HepG2 (cell line): Measurements from ENCODE around the gene KXD1. TPM values are rescaled to one million over a fixed set of nuclear protein-coding genes. Genes with fewer than 3 reads are reported as not detected.

Source experiments
- ATF7-NPFF ChIP-seq: sonication (generic); formaldehyde crosslinking; IDR thresholded peaks from 2 replicates; pipeline ENCODE4 v1.8.1; 2023; ENCODE audit warnings: mild to moderate bottlenecking, low read depth, missing genetic modification reagents, moderate library complexity
- ELF3 ChIP-seq: IDR thresholded peaks from 2 replicates; pipeline ENCODE4 v1.6.1; 2016; ENCODE audit warnings: missing genetic modification reagents, missing compliant biosample characterization
- FOXP4 ChIP-seq: sonication (generic); formaldehyde crosslinking; IDR thresholded peaks from 2 replicates; pipeline ENCODE4 v1.4.0; 2020; ENCODE audit warnings: missing genetic modification reagents
- IRF2 ChIP-seq: IDR thresholded peaks from 2 replicates; pipeline ENCODE4 v1.6.1; 2018; ENCODE audit warnings: missing genetic modification reagents, missing compliant biosample characterization
- KDM3A ChIP-seq: IDR thresholded peaks from 2 replicates; pipeline ENCODE4 v1.6.1; 2018; ENCODE audit warnings: low read depth, missing compliant biosample characterization
- POLR2AphosphoS5 ChIP-seq: IDR thresholded peaks from 2 replicates; pipeline ENCODE4 v1.6.1; 2012; ENCODE audit warnings: low read depth, low read length
- SNAPC2 ChIP-seq: sonication (generic); formaldehyde crosslinking; IDR thresholded peaks from 2 replicates; pipeline ENCODE4 v1.8.1; 2022; ENCODE audit warnings: mild to moderate bottlenecking, missing genetic modification reagents
- SOX13 ChIP-seq, 3 experiments: fragments of 450-650 bp in 1 of 3; sonication (generic) in 1 of 3; formaldehyde crosslinking in 1 of 3; IDR thresholded peaks in 2 of 3; conservative IDR thresholded peaks in 1 of 3; 2 replicates each; pipeline versions ENCODE4 v1.5.0 to v1.6.1; 2016 to 2020; ENCODE audit warnings: antibody characterized with exemption in 1 of 3, mild to moderate bottlenecking in 1 of 3, missing compliant biosample characterization in 1 of 3, missing genetic modification reagents in 1 of 3, moderate library complexity in 1 of 3
- TARDBP ChIP-seq: sonication (generic); formaldehyde crosslinking; IDR thresholded peaks from 2 replicates; pipeline ENCODE4 v1.8.0; 2022; ENCODE audit warnings: mild to moderate bottlenecking, missing genetic modification reagents
- TBL1XR1 ChIP-seq: fragments of 150-350 bp; IDR thresholded peaks from 2 replicates; pipeline ENCODE4 v1.6.1; 2014; ENCODE audit warnings: borderline replicate concordance, low read length; ENCODE audit not compliant: partially characterized antibody
- THRA ChIP-seq: sonication (generic); formaldehyde crosslinking; IDR thresholded peaks from 2 replicates; pipeline ENCODE4 v1.4.0; 2020; ENCODE audit warnings: missing genetic modification reagents, borderline replicate concordance
- XBP1 ChIP-seq: sonication (generic); formaldehyde crosslinking; IDR thresholded peaks from 2 replicates; pipeline ENCODE4 v1.5.0; 2020; ENCODE audit warnings: missing genetic modification reagents
- ZFP91 ChIP-seq: sonication (generic); formaldehyde crosslinking; IDR thresholded peaks from 2 replicates; pipeline ENCODE4 v1.9.0; 2022; ENCODE audit warnings: missing genetic modification reagents, mild to moderate bottlenecking, borderline replicate concordance
- ZNF276 ChIP-seq: sonication (generic); formaldehyde crosslinking; IDR thresholded peaks from 2 replicates; pipeline ENCODE4 v1.4.0; 2020; ENCODE audit warnings: mild to moderate bottlenecking, low read depth, missing genetic modification reagents
- ZNF296 ChIP-seq: sonication (generic); formaldehyde crosslinking; conservative IDR thresholded peaks from 2 replicates; pipeline ENCODE4 v1.5.0; 2020; ENCODE audit warnings: mild to moderate bottlenecking, missing genetic modification reagents
- ZNF503 ChIP-seq: sonication (generic); formaldehyde crosslinking; IDR thresholded peaks from 2 replicates; pipeline ENCODE4 v1.4.0; 2020; ENCODE audit warnings: missing genetic modification reagents
- ZNF614 ChIP-seq: IDR thresholded peaks from 2 replicates; pipeline ENCODE4 v1.6.1; 2018; ENCODE audit warnings: missing biosample characterization, missing genetic modification reagents, inconsistent platforms, borderline replicate concordance
- ZNF792 ChIP-seq: IDR thresholded peaks from 2 replicates; pipeline ENCODE4 v1.6.1; 2016
- ZSCAN21 ChIP-seq: sonication (generic); formaldehyde crosslinking; IDR thresholded peaks from 2 replicates; pipeline ENCODE4 v1.8.0; 2022; ENCODE audit warnings: mild to moderate bottlenecking, missing genetic modification reagents, moderate library complexity, borderline replicate concordance
- polyA plus RNA-seq, 8 experiments: library from polyadenylated mRNA; depleted of rRNA in 3 of 8; stranded (reverse) in 7 of 8; unstranded in 1 of 8; fragments of >200 nt; fragmentation: Illumina TruSeq in 4 of 8; extraction: Trizol in 4 of 8; gene quantifications; 2 replicates each; pipeline versions ENCODE4 v1.2.1 to v1.2.3, GENCODE V29; 2011 to 2016; ENCODE audit warnings: low read depth in 4 of 8, missing spikeins in 1 of 8, mixed read lengths in 1 of 8; ENCODE audit not compliant: insufficient read depth in 1 of 8
- total RNA-seq, 5 experiments: library from RNA; depleted of rRNA; stranded (reverse); fragments of >200 nt; fragmentation: Illumina TruSeq; extraction: Trizol; gene quantifications; 2 replicates each; pipeline ENCODE4 v1.2.3, GENCODE V29; 2016; ENCODE audit warnings: low read depth in 1 of 5

Gene KXD1
- total and polyA plus RNA-seq, 2 of the 13 experiments (the other 11 are each of a cell fraction or from before 2014, with no cell fraction given) = 44.6 to 143 TPM

- TF ChIP-seq ZNF276 (CRISPR knock-in tag) (no peak), KDM3A (peak; percentile 48; the same call in 1 of the 2 replicates), ZFP91 (CRISPR knock-in tag) (peak; percentile 62; the same call in 1 of the 2 replicates), IRF2 (CRISPR knock-in tag) (0 out of 2 replicates have a peak, but pooled peaks have one; percentile 39), ELF3 (peak; percentile 51), ZSCAN21 (peak; percentile 84), POLR2AphosphoS5 (peak; percentile 33; the same call in 1 of the 2 replicates), ZNF296 (CRISPR knock-in tag) (no peak), ATF7-NPFF (CRISPR knock-in tag) (0 out of 2 replicates have a peak, but pooled peaks have one; percentile 54), TARDBP (CRISPR knock-in tag) (peak; percentile 91; the same call in 1 of the 2 replicates), FOXP4 (CRISPR knock-in tag) (peak; percentile 62), TBL1XR1 (peak; percentile 31), SOX13 (IDR thresholded peaks at IDR 0.05) (no peak), SOX13 (CRISPR knock-in tag; conservative IDR thresholded peaks at IDR 0.05 in 1 of 2, IDR thresholded peaks at IDR 0.05 in 1 of 2) (peak in 1 of 2 experiments; percentile 83; a peak in 2 of 4 replicates), ZNF503 (peak; percentile 82; the same call in 1 of the 2 replicates), ZNF792 (CRISPR knock-in tag) (no peak), XBP1 (CRISPR knock-in tag) (no peak), THRA (CRISPR knock-in tag) (peak; percentile 97), SNAPC2 (CRISPR knock-in tag) (0 out of 2 replicates have a peak, but pooled peaks have one; percentile 55), ZNF614 (CRISPR knock-in tag) (peak; percentile 47; the same call in 1 of the 2 replicates)
Measured at GRCh38 chr19:18610556-18611326, 53.1 kb downstream of the KXD1 start (continued).
